Measurements from ENCODE around the gene FLNB. TPM values are rescaled to one million over a fixed set of nuclear protein-coding genes. Genes with fewer than 3 reads are reported as not detected.

FLNB gene
- polyA plus RNA-seq, 1 of the 3 experiments (the other 2 are of a cell fraction), result 127 TPM

- Histone ChIP-seq H3K27me3 (ENCODE audit: insufficient read depth) (no peaks in the 10 kb centered on the region), H3K4me3 (ENCODE audit: low read depth in 2 of 2, low read length in 1 of 2) (no peak overlapping the region), H3K4me2 (no peak overlapping the region), H3F3A (replicated peaks; ENCODE audit: insufficient read depth) (peaks cover 9% of the 10 kb centered on the region), H3K27ac (ENCODE audit: low read depth in 2 of 2, low read length in 1 of 2) (no peak overlapping the region), H3K9me3 (no peaks in the 10 kb centered on the region), H3K9me2 (no peaks in the 10 kb centered on the region), H3K4me1 (ENCODE audit: control insufficient read depth in 1 of 2, insufficient read depth in 2 of 2, low read depth in 1 of 2, low read length in 1 of 2) (peaks cover 0 to 4% of the 10 kb centered on the region in 2 experiments; a peak in 1 of 4 replicates), H2AFZ (ENCODE audit: low read depth) (no peak overlapping the region), H3K9ac (no peak overlapping the region), H3K36me3 (replicated peaks in 1 of 2; ENCODE audit: control insufficient read depth in 1 of 2, insufficient read depth in 2 of 2, low read length in 1 of 2) (peaks cover 18 to 36% of the 10 kb centered on the region in 2 experiments), H4K20me1 (ENCODE audit: insufficient read depth) (no peaks in the 10 kb centered on the region), H3K79me2 (ENCODE audit: insufficient read depth) (no peaks in the 10 kb centered on the region)
- WGBS (ENCODE audit: low lambda C conversion rate), result 78% methylated on average over 9 of the region's 12 CpGs
- no peak for TF ChIP-seq TCF12 (IDR thresholded peaks at IDR 0.05)
- TF ChIP-seq SMC3 (IDR thresholded peaks at IDR 0.05; ENCODE audit: low read depth, low read length), result peak; percentile 66
- TF ChIP-seq RFX5 (IDR thresholded peaks at IDR 0.05; ENCODE audit: low read length), result no peak
- TF ChIP-seq, protein P1, sequence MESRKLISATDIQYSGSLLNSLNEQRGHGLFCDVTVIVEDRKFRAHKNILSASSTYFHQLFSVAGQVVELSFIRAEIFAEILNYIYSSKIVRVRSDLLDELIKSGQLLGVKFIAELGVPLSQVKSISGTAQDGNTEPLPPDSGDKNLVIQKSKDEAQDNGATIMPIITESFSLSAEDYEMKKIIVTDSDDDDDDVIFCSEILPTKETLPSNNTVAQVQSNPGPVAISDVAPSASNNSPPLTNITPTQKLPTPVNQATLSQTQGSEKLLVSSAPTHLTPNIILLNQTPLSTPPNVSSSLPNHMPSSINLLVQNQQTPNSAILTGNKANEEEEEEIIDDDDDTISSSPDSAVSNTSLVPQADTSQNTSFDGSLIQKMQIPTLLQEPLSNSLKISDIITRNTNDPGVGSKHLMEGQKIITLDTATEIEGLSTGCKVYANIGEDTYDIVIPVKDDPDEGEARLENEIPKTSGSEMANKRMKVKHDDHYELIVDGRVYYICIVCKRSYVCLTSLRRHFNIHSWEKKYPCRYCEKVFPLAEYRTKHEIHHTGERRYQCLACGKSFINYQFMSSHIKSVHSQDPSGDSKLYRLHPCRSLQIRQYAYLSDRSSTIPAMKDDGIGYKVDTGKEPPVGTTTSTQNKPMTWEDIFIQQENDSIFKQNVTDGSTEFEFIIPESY (IDR thresholded peaks at IDR 0.05; ENCODE audit: borderline replicate concordance, low read depth), result no peak
- no peak for TF ChIP-seq TEAD4 (IDR thresholded peaks at IDR 0.05; ENCODE audit: borderline replicate concordance, insufficient read depth)
- TF ChIP-seq RAD21 (IDR thresholded peaks at IDR 0.05; ENCODE audit: low read length), result peak; percentile 74
- no peak for TF ChIP-seq JUND (IDR thresholded peaks at IDR 0.05)
- TF ChIP-seq CTCF (IDR thresholded peaks at IDR 0.05), result peak; percentile 42
- ChIA-PET POLR2A (interaction anchor here (0.6 kb wide), 1 partner anchor 168 kb away, joined by 3 read pairs; no protein-coding TSS in a partner anchor), CTCF (interaction anchor here (0.5 to 3.4 kb wide), 20 partner anchors 8 to 173 kb away, joined by 3 to 37 read pairs (median 3); partner anchors contain the start of gene FLNB)
- peak; percentile 63 for DNase-seq
Observed at GRCh38 chr3:58173669-58174398, 165.6 kb downstream of the FLNB start.

- no peak overlapping the region for H3K9ac ChIP-seq
- no peaks in the 10 kb centered on the region for H4K20me1 ChIP-seq (ENCODE audit: insufficient read depth)
- POLR2A ChIA-PET, result no interaction called here
- DNase-seq, result no peak
- TF ChIP-seq USF2 (IDR thresholded peaks at IDR 0.05; ENCODE audit: borderline replicate concordance, low read depth, low read length) (no peak), TAF1 (IDR thresholded peaks at IDR 0.05; ENCODE audit: borderline replicate concordance, low read depth, low read length) (no peak), FOXJ3 (CRISPR knock-in tag; IDR thresholded peaks at IDR 0.05) (no peak), USF1 (IDR thresholded peaks at IDR 0.05; ENCODE audit: borderline replicate concordance, low read depth) (no peak), ELF1 (IDR thresholded peaks at IDR 0.05) (no peak), EP300 (IDR thresholded peaks at IDR 0.05; ENCODE audit: borderline replicate concordance in 1 of 2, low read depth in 1 of 2, low read length in 1 of 2) (no peak), POLR2AphosphoS5 (IDR thresholded peaks at IDR 0.05; ENCODE audit: low read depth, low read length) (no peak), FOSL2 (IDR thresholded peaks at IDR 0.05; ENCODE audit: borderline replicate concordance, low read depth) (no peak)
- peaks cover 0 to 4% of the 10 kb centered on the region in 2 experiments; a peak in 1 of 4 replicates for H3K4me1 ChIP-seq (ENCODE audit: control insufficient read depth in 1 of 2, insufficient read depth in 2 of 2, low read depth in 1 of 2, low read length in 1 of 2)
- no peak overlapping the region for H3K4me2 ChIP-seq
- H2AFZ ChIP-seq (ENCODE audit: low read depth), result no peak overlapping the region
- no peaks in the 10 kb centered on the region for H3K9me2 ChIP-seq
- CTCF ChIA-PET, result interaction anchor here (0.9 to 2.7 kb wide), 4 partner anchors 10 to 167 kb away, joined by 3 to 16 read pairs (median 7); partner anchors contain the start of gene FLNB
- H3K27me3 ChIP-seq (ENCODE audit: insufficient read depth), result no peaks in the 10 kb centered on the region
- H3K4me3 ChIP-seq (ENCODE audit: low read depth in 2 of 2, low read length in 1 of 2), result no peak overlapping the region
- peaks cover 8 to 24% of the 10 kb centered on the region in 2 experiments for H3K36me3 ChIP-seq (replicated peaks in 1 of 2; ENCODE audit: control insufficient read depth in 1 of 2, insufficient read depth in 2 of 2, low read length in 1 of 2)
- H3F3A ChIP-seq (replicated peaks; ENCODE audit: insufficient read depth), result peaks cover 9% of the 10 kb centered on the region
- WGBS (ENCODE audit: low lambda C conversion rate), result 74% methylated on average over 3 of the region's 3 CpGs
- H3K79me2 ChIP-seq (ENCODE audit: insufficient read depth), result no peaks in the 10 kb centered on the region
- H3K27ac ChIP-seq (ENCODE audit: low read depth in 2 of 2, low read length in 1 of 2), result no peak overlapping the region
- no peaks in the 10 kb centered on the region for H3K9me3 ChIP-seq
Observed at GRCh38 chr3:58175187-58175436, 166.9 kb downstream of the FLNB start.

Measured in SK-N-SH (cell line).